MCF 10A (cell line): ENCODE results near the gene KRT81. TPM values are rescaled to one million over a fixed set of nuclear protein-coding genes. Genes with fewer than 3 reads are reported as not detected.
"Not testable (repeated sequence)": the region's sequence is repeated elsewhere in the genome, so short reads cannot be mapped to it uniquely, and the experiment has no call there.

Experiments used
- BruUV-seq: library from RNA; stranded (reverse); fragments of 400-500 nt; replicated peaks from 2 replicates; lab custom pipeline; 2021; lab: Mats Ljungman, UMichigan
- CTCF ChIA-PET: fragments of 300-600 bp; sonication (Branson Sonifier 250); formaldehyde crosslinking; extraction: SDS; loops from one replicate; lab custom pipeline; 2021; ENCODE audit warnings: antibody characterized with exemption, inconsistent platforms; lab: Yijun Ruan, JAX
- POLR2A ChIA-PET: fragments of 300-600, 350-650 bp; sonication (Branson Sonifier 250); formaldehyde crosslinking; extraction: SDS; loops from one replicate; lab custom pipeline; 2020; ENCODE audit warnings: antibody characterized with exemption, inconsistent platforms; lab: Yijun Ruan, JAX
- DNase-seq: peaks from one replicate; pipeline ENCODE4 v3.0.0-alpha.2; 2018; ENCODE audit not compliant: unreplicated experiment
- H3K27ac Mint-ChIP-seq: one replicate; pipeline ENCODE4 v1.8.0; 2022; ENCODE audit warnings: mild to moderate bottlenecking, low read depth, mixed read lengths; ENCODE audit not compliant: unreplicated experiment
- H3K27me3 Mint-ChIP-seq: one replicate; pipeline ENCODE4 v1.8.0; 2022; ENCODE audit warnings: mixed read lengths; ENCODE audit not compliant: insufficient read depth, unreplicated experiment
- H3K36me3 Mint-ChIP-seq: one replicate; pipeline ENCODE4 v1.8.0; 2022; ENCODE audit warnings: mild to moderate bottlenecking, moderate library complexity, mixed read lengths; ENCODE audit not compliant: insufficient read depth, unreplicated experiment
- H3K4me1 Mint-ChIP-seq: one replicate; pipeline ENCODE4 v1.8.0; 2022; ENCODE audit warnings: mixed read lengths; ENCODE audit not compliant: insufficient read depth, unreplicated experiment
- H3K4me3 Mint-ChIP-seq: one replicate; pipeline ENCODE4 v1.8.0; 2022; ENCODE audit warnings: mild to moderate bottlenecking, moderate library complexity, mixed read lengths; ENCODE audit not compliant: unreplicated experiment
- H3K9me3 Mint-ChIP-seq: one replicate; pipeline ENCODE4 v1.8.0; 2022; ENCODE audit warnings: mixed read lengths; ENCODE audit not compliant: unreplicated experiment
- CTCF ChIP-seq: fragments of 200-600 bp; IDR thresholded peaks from one replicate; pipeline ENCODE4 v1.8.0; 2022; ENCODE audit warnings: antibody characterized with exemption, mild to moderate bottlenecking; ENCODE audit not compliant: unreplicated experiment
- intact Hi-C: fragments of 100-400 bp; cut with micrococcal nuclease; formaldehyde crosslinking; loops from 2 replicates; pipeline ENCODE4 v1.14.1; 2022
- total RNA-seq: library from RNA; stranded (reverse); gene quantifications from 2 replicates; pipeline ENCODE4 v1.2.3, GENCODE V29; 2022

KRT81 gene
- total RNA-seq, 1 experiment from 2014 or later: 2,023 TPM

- no TSS peak for BruUV-seq
- H3K4me3 Mint-ChIP-seq: no peak overlapping the region
- ChIA-PET POLR2A (interaction anchor here (0.6 to 0.7 kb wide), 4 partner anchors 22 to 358 kb away, joined by 3 to 4 read pairs (median 3); no protein-coding TSS in a partner anchor), CTCF (interaction anchor here (1.0 to 3.5 kb wide), 8 partner anchors 9 to 161 kb away, joined by 3 to 14 read pairs (median 4); no protein-coding TSS in a partner anchor)
- no peaks in the 10 kb centered on the region for H3K36me3 Mint-ChIP-seq
- intact Hi-C loops: loop anchor here (2.0 kb wide), 1 partner anchor 60 kb away; no protein-coding TSS in a partner anchor
- DNase-seq: no peak
- no peak for TF ChIP-seq CTCF
- H3K27me3 Mint-ChIP-seq: no peaks in the 10 kb centered on the region
- H3K4me1 Mint-ChIP-seq: no peaks in the 10 kb centered on the region
- H3K9me3 Mint-ChIP-seq: no peaks in the 10 kb centered on the region
- H3K27ac Mint-ChIP-seq: no peak overlapping the region
These were observed 27.1 kb upstream of the KRT81 start for GRCh38 chr12:52318241-52318990.

GRCh38 chr12:52317468-52318052 is 26.2 kb upstream of the KRT81 start:
- intact Hi-C loops: loop anchor here (2.0 kb wide), 1 partner anchor 59 kb away; no protein-coding TSS in a partner anchor
- H3K9me3 Mint-ChIP-seq: no peaks in the 10 kb centered on the region
- ChIA-PET CTCF (interaction anchor here (2.1 kb wide), 1 partner anchor 10 kb away, joined by 14 read pairs; no protein-coding TSS in a partner anchor), POLR2A (no interaction called here)
- H3K27ac Mint-ChIP-seq: no peak overlapping the region
- no peak overlapping the region for H3K4me3 Mint-ChIP-seq
- no TSS peak for BruUV-seq
- no peak for TF ChIP-seq CTCF
- no peaks in the 10 kb centered on the region for H3K36me3 Mint-ChIP-seq
- peaks cover 7% of the 10 kb centered on the region for H3K27me3 Mint-ChIP-seq
- DNase-seq: no peak
- H3K4me1 Mint-ChIP-seq: no peaks in the 10 kb centered on the region

GRCh38 chr12:52316701-52317100 is 25.4 kb upstream of the KRT81 start:
- no peak for TF ChIP-seq CTCF
- no TSS peak for BruUV-seq
- H3K9me3 Mint-ChIP-seq: no peaks in the 10 kb centered on the region
- DNase-seq: no peak
- no peaks in the 10 kb centered on the region for H3K36me3 Mint-ChIP-seq
- CTCF ChIA-PET: no interaction called here
- H3K27me3 Mint-ChIP-seq: peaks cover 13% of the 10 kb centered on the region
- no peak overlapping the region for H3K4me3 Mint-ChIP-seq
- intact Hi-C loops: no loop called here
- POLR2A ChIA-PET: interaction anchor here (0.7 kb wide), 1 partner anchor 170 kb away, joined by 5 read pairs; no protein-coding TSS in a partner anchor
- H3K27ac Mint-ChIP-seq: no peak overlapping the region
- H3K4me1 Mint-ChIP-seq: no peaks in the 10 kb centered on the region

- Mint-ChIP-seq H3K27ac (no peak overlapping the region), H3K36me3 (no peaks in the 10 kb centered on the region), H3K27me3 (peaks cover 13% of the 10 kb centered on the region), H3K4me3 (no peak overlapping the region), H3K9me3 (no peaks in the 10 kb centered on the region), H3K4me1 (no peaks in the 10 kb centered on the region)
- no TSS peak for BruUV-seq
- intact Hi-C loops: no loop called here
- TF ChIP-seq CTCF: no peak
- ChIA-PET CTCF (interaction anchor here (2.2 kb wide), 1 partner anchor 11 kb away, joined by 8 read pairs; no protein-coding TSS in a partner anchor), POLR2A (no interaction called here)
- no peak for DNase-seq
These were observed 25.0 kb upstream of the KRT81 start for GRCh38 chr12:52316290-52316689.

GRCh38 chr12:52315721-52316120 is 24.4 kb upstream of the KRT81 start:
- H3K4me3 Mint-ChIP-seq, intact Hi-C loops, H3K9me3 Mint-ChIP-seq, H3K36me3 Mint-ChIP-seq, BruUV-seq, H3K27ac Mint-ChIP-seq, H3K4me1 Mint-ChIP-seq: not testable (repeated sequence)
- DNase-seq: peak; percentile 56
- H3K27me3 Mint-ChIP-seq: peaks cover 13% of the 10 kb centered on the region
- ChIA-PET POLR2A (interaction anchor here (0.8 kb wide), 1 partner anchor 43 kb away, joined by 3 read pairs; no protein-coding TSS in a partner anchor), CTCF (interaction anchor here (0.5 to 2.2 kb wide), 4 partner anchors 10 to 89 kb away, joined by 3 to 8 read pairs (median 3); no protein-coding TSS in a partner anchor)
